Measurements from ENCODE around the gene IL20.

IL20 gene

DNA sequence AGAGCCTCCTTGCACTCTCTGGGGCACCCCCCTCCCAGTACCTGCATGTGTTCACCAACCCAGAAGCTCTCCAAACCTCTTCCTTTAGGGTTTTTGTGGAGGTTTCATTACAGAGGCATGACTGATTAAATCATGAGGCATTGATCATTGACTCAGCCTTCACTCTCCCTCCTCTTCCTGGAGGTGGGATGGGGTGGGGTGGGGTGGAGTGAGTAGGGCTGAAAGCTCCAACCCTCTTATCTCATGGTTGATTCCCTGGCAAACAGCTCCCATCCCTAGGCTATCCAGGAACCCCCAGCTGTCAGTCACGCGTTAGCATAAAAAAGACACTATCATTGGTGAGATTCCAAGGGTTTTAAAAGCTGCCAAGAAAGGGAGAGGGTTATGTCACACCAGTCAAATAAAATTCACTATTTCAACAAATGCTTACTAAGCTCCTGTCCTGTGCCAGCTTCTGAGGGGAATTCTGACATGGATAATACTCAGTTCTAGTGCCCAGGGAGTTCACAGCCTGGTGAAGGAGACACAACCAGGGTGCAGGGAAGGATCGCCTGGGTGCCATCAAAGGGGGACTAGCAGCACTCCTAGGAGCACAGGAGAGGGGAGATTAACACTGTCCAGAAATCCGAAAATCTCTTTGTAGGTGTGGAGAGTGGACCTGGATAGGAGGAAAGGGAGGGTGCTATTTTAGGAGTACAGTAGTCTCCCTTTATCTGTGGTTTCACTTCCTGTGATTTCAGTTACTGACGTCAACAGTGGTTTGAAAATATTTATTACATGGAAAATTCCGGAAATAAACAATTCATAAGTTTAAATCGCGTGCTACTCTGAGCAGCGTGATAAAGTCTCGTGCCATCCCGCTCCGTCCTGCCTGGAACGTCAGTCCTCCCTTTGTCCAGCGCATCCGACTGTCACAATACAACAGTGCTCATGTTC lies 25.0 kb downstream of the IL20 start:
- ChIA-PET POLR2A (no interaction called here), CTCF (interaction anchor here (1.2 kb wide), 1 partner anchor 81 kb away, joined by 3 read pairs; no protein-coding TSS in a partner anchor)
- no peak overlapping the region for H3K4me3 ChIP-seq (ENCODE audit: low read depth, low read length)
- no peaks in the 10 kb centered on the region; the same call in 1 of the 2 replicates for H3K4me1 ChIP-seq (ENCODE audit: control insufficient read depth, insufficient read depth, low read length)
- no peaks in the 10 kb centered on the region for H3K36me3 ChIP-seq (ENCODE audit: control insufficient read depth in 2 of 2, insufficient read depth in 1 of 2, low read length in 2 of 2)
- H3K27ac ChIP-seq (ENCODE audit: extremely low read depth, low read depth, low read length): no peak overlapping the region
- TF ChIP-seq FEZF1 (tag by site-specific recombination; IDR thresholded peaks at IDR 0.05): no peak
- TF ChIP-seq, protein P1, sequence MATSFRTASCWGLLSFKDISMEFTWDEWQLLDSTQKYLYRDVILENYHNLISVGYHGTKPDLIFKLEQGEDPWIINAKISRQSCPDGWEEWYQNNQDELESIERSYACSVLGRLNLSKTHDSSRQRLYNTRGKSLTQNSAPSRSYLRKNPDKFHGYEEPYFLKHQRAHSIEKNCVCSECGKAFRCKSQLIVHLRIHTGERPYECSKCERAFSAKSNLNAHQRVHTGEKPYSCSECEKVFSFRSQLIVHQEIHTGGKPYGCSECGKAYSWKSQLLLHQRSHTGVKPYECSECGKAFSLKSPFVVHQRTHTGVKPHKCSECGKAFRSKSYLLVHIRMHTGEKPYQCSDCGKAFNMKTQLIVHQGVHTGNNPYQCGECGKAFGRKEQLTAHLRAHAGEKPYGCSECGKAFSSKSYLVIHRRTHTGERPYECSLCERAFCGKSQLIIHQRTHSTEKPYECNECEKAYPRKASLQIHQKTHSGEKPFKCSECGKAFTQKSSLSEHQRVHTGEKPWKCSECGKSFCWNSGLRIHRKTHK (tag by site-specific recombination; IDR thresholded peaks at IDR 0.05): no peak
- TF ChIP-seq, protein P2, sequence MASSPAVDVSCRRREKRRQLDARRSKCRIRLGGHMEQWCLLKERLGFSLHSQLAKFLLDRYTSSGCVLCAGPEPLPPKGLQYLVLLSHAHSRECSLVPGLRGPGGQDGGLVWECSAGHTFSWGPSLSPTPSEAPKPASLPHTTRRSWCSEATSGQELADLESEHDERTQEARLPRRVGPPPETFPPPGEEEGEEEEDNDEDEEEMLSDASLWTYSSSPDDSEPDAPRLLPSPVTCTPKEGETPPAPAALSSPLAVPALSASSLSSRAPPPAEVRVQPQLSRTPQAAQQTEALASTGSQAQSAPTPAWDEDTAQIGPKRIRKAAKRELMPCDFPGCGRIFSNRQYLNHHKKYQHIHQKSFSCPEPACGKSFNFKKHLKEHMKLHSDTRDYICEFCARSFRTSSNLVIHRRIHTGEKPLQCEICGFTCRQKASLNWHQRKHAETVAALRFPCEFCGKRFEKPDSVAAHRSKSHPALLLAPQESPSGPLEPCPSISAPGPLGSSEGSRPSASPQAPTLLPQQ (tag by site-specific recombination; IDR thresholded peaks at IDR 0.05): no peak
- TF ChIP-seq, protein P3, sequence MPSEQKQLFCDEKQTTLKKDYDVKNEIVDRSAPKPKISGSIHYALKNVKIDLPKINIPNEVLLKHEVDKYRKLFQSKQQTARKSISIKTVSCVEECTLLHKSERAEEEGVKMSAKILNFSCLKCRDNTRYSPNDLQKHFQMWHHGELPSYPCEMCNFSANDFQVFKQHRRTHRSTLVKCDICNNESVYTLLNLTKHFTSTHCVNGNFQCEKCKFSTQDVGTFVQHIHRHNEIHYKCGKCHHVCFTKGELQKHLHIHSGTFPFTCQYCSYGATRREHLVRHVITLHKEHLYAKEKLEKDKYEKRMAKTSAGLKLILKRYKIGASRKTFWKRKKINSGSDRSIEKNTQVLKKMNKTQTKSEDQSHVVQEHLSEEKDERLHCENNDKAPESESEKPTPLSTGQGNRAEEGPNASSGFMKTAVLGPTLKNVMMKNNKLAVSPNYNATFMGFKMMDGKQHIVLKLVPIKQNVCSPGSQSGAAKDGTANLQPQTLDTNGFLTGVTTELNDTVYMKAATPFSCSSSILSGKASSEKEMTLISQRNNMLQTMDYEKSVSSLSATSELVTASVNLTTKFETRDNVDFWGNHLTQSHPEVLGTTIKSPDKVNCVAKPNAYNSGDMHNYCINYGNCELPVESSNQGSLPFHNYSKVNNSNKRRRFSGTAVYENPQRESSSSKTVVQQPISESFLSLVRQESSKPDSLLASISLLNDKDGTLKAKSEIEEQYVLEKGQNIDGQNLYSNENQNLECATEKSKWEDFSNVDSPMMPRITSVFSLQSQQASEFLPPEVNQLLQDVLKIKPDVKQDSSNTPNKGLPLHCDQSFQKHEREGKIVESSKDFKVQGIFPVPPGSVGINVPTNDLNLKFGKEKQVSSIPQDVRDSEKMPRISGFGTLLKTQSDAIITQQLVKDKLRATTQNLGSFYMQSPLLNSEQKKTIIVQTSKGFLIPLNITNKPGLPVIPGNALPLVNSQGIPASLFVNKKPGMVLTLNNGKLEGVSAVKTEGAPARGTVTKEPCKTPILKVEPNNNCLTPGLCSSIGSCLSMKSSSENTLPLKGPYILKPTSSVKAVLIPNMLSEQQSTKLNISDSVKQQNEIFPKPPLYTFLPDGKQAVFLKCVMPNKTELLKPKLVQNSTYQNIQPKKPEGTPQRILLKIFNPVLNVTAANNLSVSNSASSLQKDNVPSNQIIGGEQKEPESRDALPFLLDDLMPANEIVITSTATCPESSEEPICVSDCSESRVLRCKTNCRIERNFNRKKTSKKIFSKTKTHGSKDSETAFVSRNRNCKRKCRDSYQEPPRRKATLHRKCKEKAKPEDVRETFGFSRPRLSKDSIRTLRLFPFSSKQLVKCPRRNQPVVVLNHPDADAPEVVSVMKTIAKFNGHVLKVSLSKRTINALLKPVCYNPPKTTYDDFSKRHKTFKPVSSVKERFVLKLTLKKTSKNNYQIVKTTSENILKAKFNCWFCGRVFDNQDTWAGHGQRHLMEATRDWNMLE (tag by site-specific recombination; conservative IDR thresholded peaks at IDR 0.05; ENCODE audit: low read depth): no peak
- TF ChIP-seq ZNF529 (tag by site-specific recombination; IDR thresholded peaks at IDR 0.05; ENCODE audit: insufficient replicate concordance): no peak
- TF ChIP-seq KLF7 (tag by site-specific recombination; IDR thresholded peaks at IDR 0.05; ENCODE audit: borderline replicate concordance): no peak
- TF ChIP-seq OSR2 (tag by site-specific recombination; IDR thresholded peaks at IDR 0.05): no peak
- TF ChIP-seq ZNF791 (tag by site-specific recombination; IDR thresholded peaks at IDR 0.05): no peak
- no peak for TF ChIP-seq ZNF184 (tag by site-specific recombination; IDR thresholded peaks at IDR 0.05)
- TF ChIP-seq, protein P4, sequence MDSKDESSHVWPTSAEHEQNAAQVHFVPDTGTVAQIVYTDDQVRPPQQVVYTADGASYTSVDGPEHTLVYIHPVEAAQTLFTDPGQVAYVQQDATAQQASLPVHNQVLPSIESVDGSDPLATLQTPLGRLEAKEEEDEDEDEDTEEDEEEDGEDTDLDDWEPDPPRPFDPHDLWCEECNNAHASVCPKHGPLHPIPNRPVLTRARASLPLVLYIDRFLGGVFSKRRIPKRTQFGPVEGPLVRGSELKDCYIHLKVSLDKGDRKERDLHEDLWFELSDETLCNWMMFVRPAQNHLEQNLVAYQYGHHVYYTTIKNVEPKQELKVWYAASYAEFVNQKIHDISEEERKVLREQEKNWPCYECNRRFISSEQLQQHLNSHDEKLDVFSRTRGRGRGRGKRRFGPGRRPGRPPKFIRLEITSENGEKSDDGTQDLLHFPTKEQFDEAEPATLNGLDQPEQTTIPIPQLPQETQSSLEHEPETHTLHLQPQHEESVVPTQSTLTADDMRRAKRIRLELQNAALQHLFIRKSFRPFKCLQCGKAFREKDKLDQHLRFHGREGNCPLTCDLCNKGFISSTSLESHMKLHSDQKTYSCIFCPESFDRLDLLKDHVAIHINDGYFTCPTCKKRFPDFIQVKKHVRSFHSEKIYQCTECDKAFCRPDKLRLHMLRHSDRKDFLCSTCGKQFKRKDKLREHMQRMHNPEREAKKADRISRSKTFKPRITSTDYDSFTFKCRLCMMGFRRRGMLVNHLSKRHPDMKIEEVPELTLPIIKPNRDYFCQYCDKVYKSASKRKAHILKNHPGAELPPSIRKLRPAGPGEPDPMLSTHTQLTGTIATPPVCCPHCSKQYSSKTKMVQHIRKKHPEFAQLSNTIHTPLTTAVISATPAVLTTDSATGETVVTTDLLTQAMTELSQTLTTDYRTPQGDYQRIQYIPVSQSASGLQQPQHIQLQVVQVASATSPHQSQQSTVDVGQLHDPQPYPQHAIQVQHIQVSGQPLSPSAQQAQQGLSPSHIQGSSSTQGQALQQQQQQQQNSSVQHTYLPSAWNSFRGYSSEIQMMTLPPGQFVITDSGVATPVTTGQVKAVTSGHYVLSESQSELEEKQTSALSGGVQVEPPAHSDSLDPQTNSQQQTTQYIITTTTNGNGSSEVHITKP (tag by site-specific recombination; IDR thresholded peaks at IDR 0.05): no peak
- no peak for TF ChIP-seq ZNF404 (tag by site-specific recombination; IDR thresholded peaks at IDR 0.05)
- TF ChIP-seq ZNF239 (tag by site-specific recombination; IDR thresholded peaks at IDR 0.05): no peak
- TF ChIP-seq ZNF549 (tag by site-specific recombination; IDR thresholded peaks at IDR 0.05): no peak
- no peaks in the 10 kb centered on the region for H3K9me3 ChIP-seq (ENCODE audit: control insufficient read depth, insufficient read depth, low read depth, low read length)

Measured in HEK293 (cell line).